Erythroblast (primary cell): Measurements from ENCODE around the gene AIG1.

Experiments used
- DNase-seq, 2 experiments: peaks; one replicate each; lab custom pipeline; 2025; lab: John Stamatoyannopoulos, UW
- GATA1 ChIP-seq: IDR thresholded peaks from 2 replicates; pipeline ENCODE4 v1.6.1; 2011; ENCODE audit warnings: low read depth, mild to moderate bottlenecking, control low read depth, low read length, moderate library complexity
- POLR2A ChIP-seq: IDR thresholded peaks from 2 replicates; pipeline ENCODE4 v1.6.1; 2011; ENCODE audit warnings: mild to moderate bottlenecking, low read length

Gene AIG1

DNA sequence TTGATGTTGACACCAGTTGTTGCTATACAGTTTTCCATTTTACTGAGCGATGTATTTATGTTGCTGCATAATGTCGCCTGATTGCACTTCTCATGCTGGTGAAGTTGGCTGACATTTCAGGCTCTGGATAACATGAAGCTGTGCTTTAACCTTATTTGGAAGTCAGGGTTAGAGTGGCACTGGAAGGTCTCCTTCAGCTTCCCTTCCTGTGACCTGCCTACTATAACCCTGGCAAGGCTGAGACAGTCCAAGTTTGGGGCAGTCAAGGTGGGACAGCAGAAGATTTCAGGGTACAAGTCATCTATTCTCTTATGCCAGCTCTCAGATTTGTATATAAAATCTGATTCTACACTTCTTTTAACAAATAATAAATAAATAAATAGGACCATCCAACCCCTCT, 127.6 kb downstream of the AIG1 start:
- TF ChIP-seq GATA1: no peak
- TF ChIP-seq POLR2A: no peak
- no peak for DNase-seq

DNA sequence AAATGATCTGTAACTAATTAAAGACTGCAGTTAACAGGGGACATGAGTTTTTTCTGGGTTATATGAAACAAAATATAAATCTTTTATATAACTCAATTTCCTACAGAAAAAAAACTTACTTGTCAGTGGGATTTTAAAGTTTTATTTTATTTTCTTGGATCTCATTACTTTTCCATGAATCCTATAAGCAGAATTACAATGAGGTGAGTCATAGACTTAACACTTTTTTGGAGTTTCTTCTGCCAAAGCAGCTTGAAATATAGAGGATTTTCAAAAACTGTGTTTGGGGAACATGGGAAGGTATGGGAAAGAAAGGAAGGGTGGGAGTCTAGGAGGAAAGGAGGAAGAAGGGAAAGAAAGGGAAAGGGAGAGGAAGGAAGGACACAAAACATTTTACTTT, 130.7 kb downstream of the AIG1 start:
- TF ChIP-seq POLR2A (no peak), GATA1 (no peak)
- no peak for DNase-seq

DNA sequence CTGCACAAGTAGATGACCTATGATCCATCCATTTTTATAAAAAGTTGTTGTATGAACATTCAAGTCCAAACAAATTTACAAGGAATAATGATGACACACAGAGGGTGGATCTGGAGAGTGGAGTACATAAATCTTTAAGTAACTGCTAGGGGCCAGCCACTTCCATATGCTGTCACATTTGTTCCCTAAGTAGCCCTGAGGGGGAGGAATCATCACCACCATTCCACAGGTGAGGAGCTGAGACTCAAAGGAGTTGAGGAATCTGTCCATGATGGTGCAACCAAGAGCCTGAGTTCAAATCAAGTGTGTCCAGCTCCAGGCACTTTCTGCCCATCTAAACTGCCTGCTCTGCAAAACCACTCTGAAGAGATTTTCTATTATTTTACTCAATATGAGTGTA, 132.1 kb downstream of the AIG1 start:
- DNase-seq: no peak
- TF ChIP-seq GATA1 (no peak), POLR2A (no peak)

DNA sequence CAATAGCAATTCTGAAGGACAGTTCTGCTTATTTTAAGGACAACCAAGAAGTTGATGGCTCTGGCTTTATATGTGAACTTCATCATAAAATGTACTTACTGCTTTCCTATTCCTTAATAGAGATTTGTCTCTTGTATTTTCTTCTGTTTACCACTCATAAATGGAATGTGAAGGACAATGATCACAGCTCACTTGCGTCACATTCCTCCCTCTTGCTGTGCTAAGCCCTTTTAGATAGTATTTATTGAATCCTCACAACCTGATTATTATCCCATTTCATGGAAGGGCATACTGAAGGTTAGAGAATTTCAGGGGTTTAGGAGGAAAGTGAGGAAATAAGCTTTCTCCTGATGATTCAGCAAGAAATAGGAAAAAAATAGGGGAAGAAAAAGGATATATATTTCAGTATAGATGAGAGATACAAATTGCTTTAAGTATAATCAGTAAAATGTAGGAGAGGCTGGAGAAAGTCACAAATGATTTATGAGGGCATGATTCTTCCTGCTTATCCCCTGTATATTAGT, 132.9 kb downstream of the AIG1 start:
- DNase-seq: no peak
- TF ChIP-seq POLR2A (no peak), GATA1 (no peak)

DNA sequence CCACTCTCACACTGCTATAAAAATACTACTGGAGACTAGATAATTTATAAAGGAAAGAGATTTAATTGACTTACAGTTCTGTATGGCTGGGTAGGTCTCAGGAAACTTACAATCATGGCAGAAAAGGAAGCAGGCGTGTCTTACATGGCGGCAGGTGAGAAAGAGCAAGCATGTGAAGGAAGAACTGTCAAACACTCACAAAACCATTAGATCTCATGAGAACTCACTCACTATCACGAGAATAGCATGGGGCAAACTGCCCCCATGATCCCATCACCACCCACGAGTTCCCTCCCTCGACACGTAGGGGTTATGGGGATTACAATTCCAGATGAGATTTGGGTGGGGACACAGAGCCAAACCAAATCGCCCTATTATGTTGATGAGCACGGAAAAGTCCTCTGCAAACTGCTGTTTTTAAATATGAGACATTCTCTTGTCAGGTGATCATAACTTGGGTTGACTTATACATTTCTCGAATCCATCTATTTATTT, 133.5 kb downstream of the AIG1 start:
- TF ChIP-seq GATA1 (no peak), POLR2A (no peak)
- no peak for DNase-seq

DNA sequence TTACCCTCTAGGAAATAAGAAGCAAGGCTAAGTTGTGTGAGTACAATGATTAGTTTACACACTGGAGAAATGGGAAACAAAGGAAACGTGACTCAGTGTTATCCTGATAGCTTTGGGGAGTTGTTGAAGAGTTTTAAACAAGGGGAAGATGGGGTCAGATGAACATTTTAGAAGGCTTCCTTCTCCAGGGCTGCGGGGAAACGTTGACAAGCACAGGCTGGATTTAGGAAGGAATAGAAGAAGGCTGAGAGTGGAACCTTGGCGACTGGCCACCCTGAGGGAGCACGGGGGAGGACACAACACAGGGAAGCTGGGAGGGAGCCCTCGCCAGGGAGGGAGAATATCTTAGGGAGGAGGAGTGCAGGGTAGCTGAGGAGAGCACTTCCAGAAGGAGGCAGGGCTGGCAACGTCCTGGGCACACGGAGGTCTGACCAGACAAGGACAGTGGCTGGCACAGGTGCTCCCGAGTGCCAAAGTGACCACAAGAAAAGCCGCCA, 134.7 kb downstream of the AIG1 start:
- no peak for DNase-seq
- TF ChIP-seq GATA1 (no peak), POLR2A (no peak)

DNA sequence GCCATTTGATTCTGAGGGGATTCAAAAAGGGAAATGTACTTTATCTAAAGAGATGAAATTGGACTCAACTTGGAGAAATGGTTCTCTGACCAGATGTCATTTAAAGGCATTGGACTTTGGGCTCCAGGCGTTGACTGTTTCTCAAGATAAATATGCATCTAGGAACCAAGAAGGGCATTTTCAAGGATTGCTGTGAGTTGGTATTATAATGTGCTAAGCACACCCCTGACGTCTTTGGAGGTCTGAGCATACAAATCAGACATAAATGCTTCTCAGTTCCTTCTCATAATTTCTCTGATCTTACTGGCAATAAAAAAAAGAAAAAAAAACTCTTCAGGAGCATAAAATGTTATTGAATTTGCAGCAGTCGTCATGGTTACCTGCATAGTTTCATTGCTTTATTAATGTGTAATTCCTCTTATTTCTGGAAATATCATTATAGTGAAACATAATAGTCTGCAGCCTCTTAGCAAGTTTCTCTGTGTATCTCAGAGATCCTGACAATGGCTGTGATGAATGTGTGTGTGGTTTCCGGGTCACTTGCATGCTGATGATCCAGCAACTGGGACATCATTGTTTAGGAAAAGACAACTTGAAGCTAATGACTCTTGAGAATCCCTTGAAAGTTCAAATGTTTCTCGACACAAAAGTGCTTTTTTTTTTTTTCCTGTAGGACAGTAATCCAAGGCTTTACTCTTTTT, 136.0 kb downstream of the AIG1 start:
- TF ChIP-seq GATA1 (no peak), POLR2A (no peak)
- DNase-seq: no peak

DNA sequence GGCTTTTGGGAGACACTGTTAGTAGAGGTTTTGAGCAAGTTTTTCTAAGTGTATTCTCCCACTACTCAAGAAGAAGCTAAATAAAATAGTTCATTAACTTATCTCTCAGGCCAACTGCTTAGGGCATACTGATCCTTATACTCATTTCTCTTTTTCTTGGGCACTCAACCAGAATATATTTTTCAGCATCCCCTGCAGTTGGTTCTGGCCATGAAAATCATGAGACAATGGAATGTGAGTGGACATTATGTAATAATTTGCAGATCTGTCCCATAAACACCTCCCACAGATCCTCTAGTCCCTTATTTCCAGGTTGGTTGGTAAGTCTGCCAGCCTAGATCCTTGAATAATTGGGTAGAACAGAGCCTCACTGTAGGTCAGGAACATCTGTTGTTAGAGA, 136.7 kb downstream of the AIG1 start:
- TF ChIP-seq POLR2A (no peak), GATA1 (no peak)
- DNase-seq: no peak

DNA sequence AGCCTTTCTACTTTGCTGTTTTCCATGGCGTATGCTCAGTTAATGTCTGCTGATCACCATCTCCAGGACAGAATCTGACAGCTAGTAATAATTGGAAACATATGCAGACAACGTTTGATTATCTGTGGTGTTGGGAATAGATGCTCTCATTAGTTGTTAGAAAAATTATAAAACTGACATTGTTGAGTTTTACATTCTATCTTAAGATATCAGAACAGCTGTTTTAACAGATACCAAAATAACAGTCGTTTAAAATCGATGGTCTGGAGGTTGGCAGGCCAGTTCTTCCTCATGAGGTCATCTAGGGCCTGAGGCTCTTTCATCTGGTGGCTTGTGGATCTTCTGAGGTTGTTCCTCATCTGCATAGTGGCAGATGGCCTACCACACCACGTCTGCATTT, 137.6 kb downstream of the AIG1 start:
- no peak for DNase-seq

DNA sequence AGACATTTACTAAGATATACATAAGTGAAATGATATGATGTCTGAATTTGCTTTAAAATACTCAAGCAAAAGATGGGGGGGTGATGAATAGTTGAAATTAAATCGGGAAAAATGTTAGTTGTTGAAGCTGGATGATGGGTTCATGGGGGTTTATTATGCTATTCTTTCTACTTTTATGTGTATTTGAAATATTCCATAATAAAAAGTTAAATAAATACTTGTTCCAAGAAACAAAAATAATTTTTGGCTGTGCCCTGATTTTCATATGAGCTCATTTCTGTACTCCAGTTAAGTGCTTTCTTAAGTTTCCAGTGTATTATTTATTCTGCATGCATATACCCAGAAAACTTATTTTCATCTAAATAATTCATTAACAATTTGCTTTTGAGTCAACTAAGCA, 138.6 kb downstream of the AIG1 start:
- no peak for DNase-seq
- no peak for TF ChIP-seq POLR2A
- TF ChIP-seq GATA1: no peak

More for the DNA sequence above, 137.6 kb downstream of the AIG1 start:
- TF ChIP-seq GATA1: no peak
- TF ChIP-seq POLR2A: no peak

DNA sequence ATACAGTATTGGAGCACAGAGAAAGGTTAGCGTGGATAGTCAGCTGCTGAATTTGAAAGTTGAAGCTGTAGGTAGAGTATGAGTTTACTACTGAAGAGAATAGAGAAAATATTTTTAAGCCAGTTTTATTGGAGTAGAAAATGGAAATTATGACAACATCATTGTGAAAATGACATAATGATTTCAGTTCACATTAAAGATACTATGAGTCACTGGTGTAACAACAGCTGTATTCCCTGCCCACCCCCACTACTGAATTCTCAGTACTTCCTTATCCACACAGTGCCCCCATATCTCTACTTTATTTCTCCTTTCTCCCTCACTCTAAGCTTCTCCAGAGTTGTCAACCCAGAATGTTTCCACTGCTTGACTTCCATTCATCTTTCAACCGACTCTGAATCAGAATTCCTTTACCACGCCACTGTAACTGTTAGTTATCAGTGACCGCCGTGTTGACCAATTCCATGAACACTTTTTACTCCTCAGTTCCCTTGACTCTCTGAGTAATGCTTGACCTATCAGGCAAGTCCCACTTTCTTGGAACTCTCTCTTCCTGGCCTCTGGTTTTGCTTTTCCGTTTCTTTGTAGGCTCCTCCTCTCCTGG, 139.6 kb downstream of the AIG1 start:
- TF ChIP-seq POLR2A (no peak), GATA1 (no peak)
- no peak for DNase-seq

DNA sequence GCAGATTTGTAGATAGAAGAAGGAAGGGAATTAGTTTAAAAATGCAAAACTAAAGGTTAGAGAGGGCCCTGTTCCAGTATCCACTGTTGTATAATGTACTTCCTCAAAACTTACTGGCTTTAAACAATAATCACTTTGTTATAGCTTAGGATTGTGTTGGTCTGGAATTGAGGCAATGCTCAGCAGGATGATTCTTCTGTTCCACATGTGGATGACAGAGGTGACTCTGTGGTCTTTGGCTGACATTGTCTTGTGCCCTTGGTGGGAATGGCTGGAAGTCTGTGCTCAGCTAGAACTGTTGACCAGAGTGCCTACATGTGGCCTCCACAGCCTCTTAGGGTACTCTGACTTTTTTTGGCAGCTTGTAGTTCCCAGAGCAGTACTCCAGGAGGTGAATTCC, 143.4 kb downstream of the AIG1 start:
- no peak for DNase-seq
- TF ChIP-seq POLR2A (no peak), GATA1 (no peak)

DNA sequence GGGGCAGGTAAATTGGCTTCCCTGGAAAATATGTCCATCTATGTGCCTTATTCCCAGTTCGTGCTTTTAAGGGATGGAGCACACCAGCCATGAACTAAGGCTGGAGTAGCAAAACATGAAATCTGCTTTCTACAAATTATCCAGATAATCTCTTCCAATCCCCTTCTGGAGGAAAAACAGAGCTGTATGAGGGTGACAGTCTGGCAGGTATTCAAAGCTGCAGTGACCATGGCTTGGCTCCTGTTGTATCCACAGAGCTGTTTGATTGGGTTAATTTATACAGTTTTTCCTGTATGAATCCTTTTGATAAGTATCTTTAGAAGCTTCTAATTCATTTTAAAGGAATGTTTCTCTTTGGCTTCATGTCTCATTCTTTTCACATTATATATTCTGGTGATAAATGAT, 144.4 kb downstream of the AIG1 start:
- TF ChIP-seq POLR2A: no peak
- no peak for TF ChIP-seq GATA1

DNA sequence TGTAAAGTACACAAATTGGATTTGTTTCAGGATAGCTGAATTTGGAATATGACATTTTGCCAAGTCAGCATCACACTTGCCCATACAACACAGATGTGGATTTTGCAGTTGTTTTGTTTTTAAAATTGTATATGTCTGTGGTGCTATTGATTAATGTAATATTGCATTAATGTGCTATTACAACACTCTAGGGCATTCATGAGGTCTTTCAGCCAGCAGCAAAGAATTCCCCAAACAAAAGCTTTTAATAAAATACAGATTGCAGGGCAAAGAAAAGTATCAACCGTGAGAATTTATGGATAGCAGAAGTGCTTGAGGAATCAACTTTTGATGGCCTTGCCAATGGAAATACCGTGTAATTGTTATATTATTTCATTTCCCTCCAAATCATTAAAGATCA, 144.9 kb downstream of the AIG1 start:
- no peak for DNase-seq
- TF ChIP-seq GATA1: no peak

More for the DNA sequence above, 144.4 kb downstream of the AIG1 start:
- no peak for DNase-seq
